Activated CD8-positive, alpha-beta memory T cell treated with anti-CD3 and anti-CD28 coated beads for 1 hour (primary cell): Measurements from ENCODE around the gene RTN4RL1.
"Not testable (repeated sequence)": the region's sequence is repeated elsewhere in the genome, so short reads cannot be mapped to it uniquely, and the experiment has no call there.

Experiments used
- DNase-seq, 2 donors: peaks; one replicate each; pipeline ENCODE4 v3.0.0-alpha.2; 2020; ENCODE audit warnings: low read depth in 1 of 2; ENCODE audit errors: extremely low read depth in 1 of 2

The RTN4RL1 gene

DNA sequence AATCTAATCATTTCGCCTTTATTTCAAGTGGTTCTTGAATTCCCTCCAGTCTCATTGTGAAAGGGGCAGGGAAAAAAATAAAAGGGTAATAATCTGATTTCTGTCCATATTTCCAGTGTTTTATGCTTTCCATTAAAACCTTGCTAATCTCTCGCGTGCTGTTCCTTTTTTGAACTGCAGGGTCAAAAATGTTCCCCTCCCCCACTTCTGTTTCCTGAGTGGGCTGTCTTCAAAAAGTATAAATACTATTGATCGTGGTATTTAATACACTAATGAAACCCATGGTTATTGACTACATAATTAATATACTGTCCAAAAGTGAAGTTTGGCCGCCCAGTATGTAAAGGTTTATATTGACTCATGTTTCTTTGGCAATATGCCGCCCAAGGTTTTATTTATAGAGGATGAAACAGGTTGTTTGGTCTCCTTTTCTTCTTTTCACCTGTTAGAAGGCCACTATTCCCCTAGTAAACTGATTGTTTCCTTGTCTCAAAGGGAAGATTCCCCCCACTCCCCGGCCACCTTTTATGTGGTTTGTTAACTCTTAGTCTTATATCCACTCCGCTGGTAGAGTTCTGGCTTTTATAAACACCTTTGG is 125.6 kb downstream of the RTN4RL1 start:
- DNase-seq = no peak

DNA sequence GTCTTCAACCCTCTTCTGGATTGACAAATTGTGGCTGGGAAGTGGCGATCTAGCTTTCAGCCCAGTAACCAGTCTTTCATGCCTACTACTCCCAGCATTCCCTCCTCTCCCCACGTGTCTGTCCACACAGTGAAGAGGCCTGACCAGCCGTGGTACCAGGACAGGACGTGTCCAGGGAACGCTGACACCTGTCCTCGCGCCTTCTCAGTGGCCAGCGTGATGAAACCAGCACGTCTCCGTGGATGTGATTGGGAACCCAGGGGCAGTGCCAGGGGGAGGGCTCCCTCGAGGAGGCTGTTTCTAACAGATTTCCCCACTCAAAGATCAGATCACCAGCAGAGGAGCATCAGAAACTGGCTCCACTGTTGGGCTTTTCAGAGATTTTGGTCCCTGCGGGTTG is 126.3 kb downstream of the RTN4RL1 start:
- no peak for DNase-seq

DNA sequence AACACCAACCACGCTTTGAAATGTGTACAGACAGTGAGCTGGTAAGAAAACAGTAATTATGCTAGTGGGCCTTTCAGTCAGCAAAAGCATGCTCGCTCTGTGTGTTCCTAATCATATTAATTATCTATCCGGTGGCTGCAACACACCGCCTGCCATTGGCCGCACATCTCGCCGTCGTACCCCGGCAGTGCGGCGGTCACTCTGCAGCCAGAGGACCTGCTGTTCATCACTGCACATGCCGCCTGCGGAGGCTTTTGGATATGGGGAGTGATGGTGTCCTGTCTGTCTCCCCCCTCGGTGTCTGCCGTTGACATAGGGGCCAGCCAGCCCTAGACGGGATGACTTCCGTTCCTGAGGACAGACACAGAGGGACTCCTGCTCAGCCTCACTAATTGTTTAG is 126.8 kb downstream of the RTN4RL1 start:
- no peak for DNase-seq

DNA sequence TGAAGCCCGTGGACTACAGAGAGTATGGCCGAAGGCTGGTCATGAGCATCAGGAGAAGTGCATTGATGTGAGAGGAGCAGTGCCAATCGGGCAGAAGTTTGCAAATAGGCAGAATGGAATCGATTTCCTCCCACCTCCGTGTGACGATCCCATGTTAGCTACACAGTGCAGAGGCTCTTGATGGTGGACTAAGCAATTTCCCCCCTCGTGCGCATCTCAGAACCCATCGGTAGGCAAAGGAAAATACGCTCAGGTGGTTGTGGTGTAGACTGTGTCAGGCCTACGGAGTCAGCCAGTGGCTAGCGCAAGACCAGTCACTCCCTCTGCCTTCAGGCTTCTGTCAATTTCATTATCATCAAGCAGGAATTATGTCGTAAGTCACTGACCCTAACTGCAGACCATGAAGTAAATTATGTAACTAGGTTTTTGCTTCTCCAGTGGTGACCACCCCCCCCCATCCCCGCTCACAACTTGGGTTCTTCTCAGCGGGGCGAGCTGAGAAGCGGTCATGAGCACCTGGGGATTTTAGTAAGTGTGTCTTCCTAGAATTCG is 128.0 kb downstream of the RTN4RL1 start:
- no peak for DNase-seq

DNA sequence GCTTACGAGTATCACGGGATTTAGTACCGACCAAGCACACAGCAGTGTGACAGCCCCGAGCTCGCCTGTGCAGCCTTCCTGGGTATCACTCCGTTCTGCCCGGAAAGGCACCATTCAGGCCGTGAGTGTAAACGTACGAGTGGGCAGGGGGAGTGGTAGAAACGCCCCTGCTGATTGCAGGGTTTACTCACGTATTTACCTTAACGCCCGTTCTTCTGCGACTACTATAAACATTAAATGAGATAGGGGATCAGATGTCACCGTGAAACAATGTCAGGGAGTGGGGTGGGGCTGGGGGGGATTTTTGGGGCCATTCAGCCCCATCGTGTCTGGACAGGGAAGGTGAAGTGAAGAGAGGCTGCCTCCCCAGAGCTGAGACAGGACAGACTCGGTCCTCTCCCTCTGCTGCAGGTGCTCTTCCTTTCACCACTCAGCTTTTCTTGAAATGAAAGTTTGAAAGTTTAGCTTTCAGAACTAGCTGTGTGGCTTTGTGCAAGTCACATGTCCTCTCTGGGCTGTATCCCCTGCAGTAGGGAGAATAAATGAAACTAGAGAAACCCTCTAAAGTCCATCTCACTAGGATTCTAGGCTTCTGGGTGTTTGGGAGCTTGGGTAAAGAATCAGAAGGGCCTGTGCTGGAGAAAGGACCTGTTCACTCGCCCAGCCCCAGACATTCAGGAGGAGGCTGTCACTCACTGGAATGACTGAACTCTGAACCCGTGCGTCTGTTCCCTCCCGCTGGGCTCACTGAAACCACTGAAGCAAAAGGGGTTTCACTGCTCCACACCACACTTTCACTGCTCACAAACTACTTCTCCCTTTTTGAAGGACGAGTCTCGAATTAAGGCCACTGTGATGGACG is 128.7 kb downstream of the RTN4RL1 start:
- no peak for DNase-seq

DNA sequence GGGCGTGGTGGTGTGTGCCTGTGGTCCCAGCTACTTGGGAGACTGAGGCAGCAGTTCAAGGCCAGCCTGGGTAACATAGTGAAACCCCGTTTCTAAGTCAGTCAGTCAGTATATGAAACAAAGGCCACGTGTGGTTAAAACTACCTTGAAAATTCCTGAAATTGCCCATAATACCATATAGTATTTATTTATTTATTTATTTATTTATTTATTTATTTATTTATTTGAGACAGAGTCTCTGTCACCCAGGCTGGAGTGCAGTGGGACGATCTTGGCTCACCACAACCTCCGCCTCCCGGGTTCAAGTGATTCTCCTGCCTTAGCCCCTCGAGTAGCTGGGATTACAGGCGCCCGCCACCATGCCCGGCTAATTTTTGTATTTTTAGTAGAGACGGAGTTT is 129.7 kb downstream of the RTN4RL1 start:
- not testable (repeated sequence) for DNase-seq

DNA sequence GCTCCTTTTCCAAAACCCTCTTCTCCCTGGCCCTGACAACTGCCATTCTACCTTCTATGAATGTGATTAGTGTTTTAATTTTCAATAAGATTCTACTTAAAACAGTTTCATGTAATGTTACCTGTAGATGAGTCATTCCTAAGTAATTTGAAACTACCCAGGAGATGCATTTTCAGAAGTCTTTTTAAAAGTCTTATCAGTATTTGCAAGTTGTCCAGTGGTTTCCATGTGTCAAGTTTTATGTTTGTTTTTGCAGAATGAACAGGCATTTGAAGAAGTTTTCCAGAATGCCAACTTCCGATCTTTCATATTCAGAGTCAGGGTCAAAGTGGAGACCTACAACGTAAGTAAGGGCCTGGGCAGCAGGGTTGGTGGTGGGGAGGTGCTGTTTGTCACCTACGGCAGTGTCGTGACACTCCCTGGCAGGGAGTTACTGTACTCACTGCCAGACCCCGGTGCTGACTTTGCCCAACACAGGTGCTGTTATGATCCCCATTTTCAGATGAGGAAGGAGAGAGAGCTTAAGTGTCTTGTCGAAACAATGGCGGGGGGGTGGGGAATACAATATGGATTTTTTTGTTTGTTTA is 130.3 kb downstream of the RTN4RL1 start:
- no peak for DNase-seq

DNA sequence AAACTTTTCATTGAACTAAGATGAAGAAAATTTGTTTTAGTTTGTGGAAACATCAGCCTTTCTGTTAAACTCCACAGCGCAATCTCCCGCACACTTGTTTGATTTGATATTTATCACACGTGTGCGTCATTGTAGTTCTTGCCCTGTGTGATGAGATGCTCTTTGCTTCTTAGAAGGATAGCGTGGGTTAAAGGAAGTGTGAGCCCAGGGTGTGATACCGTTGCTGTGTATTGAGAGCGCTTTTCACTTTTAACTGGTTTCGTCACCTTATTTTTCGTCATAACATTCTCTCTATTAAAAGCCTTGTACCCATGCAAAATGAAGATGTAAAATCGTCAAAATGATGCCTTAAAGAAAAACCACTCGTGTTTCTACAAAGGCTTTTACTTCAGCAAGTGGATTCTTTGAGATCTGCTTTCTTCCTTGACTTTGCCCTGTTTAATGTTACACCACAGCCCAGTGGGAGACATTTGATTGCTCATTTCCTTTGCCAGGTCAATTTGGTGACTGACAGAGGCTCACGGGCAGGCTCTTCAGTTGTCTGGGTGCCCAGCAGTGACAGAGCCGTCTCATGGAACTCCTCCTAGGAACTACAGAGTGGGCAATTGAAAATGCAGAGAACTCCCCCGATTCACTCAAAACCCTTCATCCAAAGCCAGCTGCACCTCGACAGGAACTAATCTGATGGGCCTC is 134.2 kb downstream of the RTN4RL1 start:
- DNase-seq = no peak

DNA sequence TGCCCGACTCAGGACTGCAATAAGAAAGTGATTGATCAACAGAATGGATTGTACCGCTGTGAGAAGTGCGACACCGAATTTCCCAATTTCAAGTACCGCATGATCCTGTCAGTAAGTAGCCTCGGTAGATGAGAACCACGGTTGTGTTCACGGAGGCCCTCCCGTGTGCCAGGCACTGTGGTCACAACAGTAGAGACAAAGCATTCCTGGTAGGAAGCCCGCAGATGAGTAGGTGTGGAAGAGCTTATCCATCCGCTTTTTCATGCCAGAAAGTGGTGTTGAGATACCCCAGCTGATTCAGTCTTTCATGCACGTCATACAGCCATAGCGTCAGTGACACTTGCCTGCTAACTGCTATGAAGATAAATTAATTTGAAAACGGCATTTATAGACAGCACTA is 136.4 kb downstream of the RTN4RL1 start:
- no peak for DNase-seq
